AG09319 (cell line): ENCODE data around the gene GSTA3.
"Not testable (repeated sequence)": the region's sequence is repeated elsewhere in the genome, so short reads cannot be mapped to it uniquely, and the experiment has no call there.

ENCODE experiments used
- DNase-seq: peaks from one replicate; pipeline ENCODE4 v3.0.0-alpha.2; 2010; ENCODE audit warnings: low read depth; ENCODE audit errors: extremely low read depth
- TF ChIP-seq, protein P1 (sequence below): IDR thresholded peaks from 2 replicates; pipeline ENCODE4 v1.5.1; 2011; ENCODE audit warnings: low read depth, mild to moderate bottlenecking, inconsistent platforms, low read length, moderate library complexity

The GSTA3 gene

DNA sequence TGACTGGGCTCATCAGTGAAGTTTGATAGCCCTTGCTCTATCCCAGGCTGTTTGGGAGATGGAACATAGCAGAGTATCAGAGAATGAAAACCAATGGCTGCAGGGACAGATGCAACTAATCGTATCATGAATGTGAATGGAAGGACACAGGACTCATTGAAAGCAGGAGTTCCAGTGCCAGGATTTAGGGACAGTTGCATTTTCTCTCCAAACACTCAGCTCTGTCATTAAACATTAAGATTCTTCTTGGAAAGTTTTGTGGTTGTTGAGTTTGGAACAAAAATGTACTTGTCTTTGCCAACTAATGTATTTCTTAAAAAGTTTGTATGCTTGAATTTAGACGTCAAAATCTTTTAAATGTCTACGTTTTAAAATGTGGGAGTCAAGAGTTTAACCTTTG, 37.9 kb downstream of the GSTA3 start:
- DNase-seq = no peak
- TF ChIP-seq, protein P1, sequence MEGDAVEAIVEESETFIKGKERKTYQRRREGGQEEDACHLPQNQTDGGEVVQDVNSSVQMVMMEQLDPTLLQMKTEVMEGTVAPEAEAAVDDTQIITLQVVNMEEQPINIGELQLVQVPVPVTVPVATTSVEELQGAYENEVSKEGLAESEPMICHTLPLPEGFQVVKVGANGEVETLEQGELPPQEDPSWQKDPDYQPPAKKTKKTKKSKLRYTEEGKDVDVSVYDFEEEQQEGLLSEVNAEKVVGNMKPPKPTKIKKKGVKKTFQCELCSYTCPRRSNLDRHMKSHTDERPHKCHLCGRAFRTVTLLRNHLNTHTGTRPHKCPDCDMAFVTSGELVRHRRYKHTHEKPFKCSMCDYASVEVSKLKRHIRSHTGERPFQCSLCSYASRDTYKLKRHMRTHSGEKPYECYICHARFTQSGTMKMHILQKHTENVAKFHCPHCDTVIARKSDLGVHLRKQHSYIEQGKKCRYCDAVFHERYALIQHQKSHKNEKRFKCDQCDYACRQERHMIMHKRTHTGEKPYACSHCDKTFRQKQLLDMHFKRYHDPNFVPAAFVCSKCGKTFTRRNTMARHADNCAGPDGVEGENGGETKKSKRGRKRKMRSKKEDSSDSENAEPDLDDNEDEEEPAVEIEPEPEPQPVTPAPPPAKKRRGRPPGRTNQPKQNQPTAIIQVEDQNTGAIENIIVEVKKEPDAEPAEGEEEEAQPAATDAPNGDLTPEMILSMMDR = no peak

DNA sequence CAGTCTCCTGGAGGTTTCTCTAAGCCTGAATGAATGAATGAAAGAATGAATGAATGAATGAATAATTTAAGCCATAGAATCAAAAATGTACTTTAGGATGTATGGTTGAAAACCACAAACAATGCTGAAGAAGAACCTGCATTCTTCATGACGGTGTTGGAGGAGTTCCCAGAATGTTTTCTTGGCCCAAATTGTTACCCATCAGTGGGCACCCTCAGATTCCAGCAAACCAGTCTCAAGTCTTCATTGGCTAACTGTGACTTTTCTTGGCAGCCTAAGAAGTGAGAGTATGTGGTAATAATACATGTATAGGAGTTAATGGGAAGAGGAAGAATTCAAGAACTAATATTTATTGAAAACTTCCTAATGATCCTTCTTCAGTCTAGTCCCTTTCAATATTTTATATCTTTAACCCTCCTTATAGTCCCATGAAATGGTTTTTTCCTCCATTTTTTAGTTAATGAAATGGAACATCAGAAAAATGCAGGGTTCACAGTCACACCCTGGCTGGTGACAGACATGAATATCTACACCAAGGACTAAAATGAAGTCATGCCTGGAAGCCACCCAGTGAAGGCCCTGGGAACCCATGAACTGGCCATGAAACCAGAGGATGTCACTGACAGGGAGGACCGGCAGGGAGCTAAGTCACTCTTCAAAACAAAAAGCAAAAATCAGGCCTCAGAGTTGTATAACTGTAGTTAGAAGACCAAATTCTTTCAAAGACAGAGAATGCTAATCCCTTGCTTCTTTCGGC, 39.0 kb downstream of the GSTA3 start:
- DNase-seq = not testable (repeated sequence)

DNA sequence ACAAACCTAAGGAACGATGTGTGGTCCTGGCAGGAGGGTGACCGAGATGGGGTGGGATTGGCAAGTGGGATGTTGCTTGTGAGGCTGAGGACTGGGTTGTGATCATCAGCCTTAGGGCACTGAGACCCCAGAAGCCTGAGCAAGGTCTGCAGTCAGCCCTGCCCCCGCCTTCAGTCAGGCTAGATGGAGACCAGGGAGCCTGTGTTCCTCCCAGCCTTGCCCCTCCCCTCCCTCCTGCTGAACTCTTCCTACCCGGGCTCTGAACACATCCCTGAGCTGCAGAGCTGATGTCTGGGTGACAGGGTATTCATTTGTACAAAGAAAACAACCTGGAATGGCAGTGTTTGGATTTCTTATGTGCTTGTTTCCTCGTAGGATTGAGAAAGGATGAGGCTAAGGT, 40.6 kb downstream of the GSTA3 start:
- DNase-seq = not testable (repeated sequence)

DNA sequence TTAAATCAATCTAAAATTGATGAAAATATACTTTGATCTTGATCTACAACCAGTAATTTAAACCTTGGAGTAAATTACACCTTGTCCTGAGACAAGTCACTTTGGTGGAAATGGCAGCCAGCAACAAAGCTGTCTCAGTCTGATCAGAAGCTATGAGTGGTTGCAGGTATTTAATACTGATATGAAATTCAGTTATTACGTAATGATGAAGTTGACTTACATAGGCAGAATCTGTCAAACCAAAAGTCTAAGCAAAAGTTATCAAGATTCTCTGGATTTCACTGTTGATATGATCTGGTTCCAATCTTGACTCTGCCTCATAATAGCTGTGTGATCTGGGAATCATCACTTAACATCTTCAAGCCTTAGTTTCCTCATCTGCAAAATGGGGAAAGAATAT, 41.3 kb downstream of the GSTA3 start:
- no peak for DNase-seq
- TF ChIP-seq, protein P1 = no peak

DNA sequence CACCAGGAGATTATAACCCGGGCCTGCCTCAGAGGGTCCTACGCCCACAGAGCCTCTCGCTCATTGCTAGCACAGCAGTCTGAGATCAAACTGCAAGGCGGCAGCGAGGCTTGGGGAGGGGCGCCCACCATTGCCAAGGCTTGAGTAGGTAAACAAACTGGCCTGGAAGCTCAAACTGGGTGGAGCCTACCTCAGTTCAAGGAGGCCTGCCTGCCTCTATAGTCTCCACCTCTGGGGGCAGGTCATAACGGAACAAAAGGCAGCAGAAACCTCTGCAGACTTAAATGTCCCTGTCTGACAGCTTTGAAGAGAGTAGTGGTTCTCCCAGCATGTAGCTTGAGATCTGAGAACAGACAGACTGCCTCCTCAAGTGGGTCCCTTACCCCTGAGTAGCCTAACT, 48.3 kb downstream of the GSTA3 start:
- not testable (repeated sequence) for DNase-seq

DNA sequence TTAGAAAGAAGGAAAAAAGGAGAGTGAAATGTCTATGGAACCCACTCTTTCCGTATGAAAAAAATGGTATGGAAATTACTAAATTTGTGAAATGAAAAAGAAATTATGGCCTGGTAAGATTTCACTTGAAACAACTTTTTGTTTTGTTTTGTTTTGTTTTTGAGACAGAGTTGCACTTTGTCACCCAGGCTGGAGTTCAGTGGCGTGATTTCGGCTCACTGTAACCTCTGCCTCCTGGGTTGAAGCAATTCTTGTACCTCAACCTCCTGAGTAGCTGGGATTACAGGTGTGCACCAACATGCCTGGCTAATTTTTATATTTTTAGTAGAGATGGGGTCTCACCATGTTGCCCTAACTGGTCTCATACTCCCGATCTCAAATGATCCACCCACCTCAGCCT, 51.1 kb downstream of the GSTA3 start:
- no peak for DNase-seq
- TF ChIP-seq, protein P1 = no peak

DNA sequence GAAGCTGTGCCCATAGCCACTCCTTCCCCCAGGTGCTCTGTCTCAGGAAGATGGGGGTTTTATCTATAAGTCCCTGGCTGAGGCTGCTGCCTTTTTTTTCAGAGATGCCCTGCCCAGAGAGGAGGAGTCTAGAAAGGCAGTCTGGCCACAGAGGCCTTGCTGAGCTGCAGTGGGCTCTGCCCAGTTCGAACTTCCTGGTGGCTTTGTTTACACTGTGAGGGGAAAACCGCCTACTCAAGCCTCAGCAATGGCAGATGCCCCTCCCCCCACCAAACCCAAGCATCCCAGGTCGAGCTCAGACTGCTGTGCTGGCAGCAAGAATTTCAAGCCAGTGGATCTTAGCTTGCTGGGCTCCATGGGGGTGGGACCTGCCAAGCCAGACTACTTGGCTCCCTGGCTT, 53.4 kb downstream of the GSTA3 start:
- DNase-seq = not testable (repeated sequence)

DNA sequence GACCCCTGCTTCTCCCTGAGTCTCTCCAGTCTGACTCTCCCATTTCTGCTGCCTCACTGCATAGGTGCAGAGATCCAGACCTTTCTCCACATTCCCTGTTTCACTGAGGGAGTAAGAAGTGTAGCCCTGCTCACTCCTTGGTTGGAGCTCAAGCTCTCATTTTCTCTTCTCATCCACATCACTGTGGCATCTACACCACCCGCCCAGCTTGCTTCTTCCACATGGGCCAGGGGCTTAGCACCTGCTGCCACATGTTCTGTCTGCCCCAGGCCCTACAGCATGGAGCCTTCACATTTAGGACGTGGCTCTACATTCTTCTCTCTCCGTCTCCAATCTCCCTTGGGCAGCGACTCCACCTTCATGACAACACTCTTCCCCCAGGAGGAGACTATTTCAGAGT, 60.4 kb downstream of the GSTA3 start:
- DNase-seq = no peak
- TF ChIP-seq, protein P1 = no peak
